Vagina (tissue), 2 donors: ENCODE measurements around the gene NFATC3. TPM values are rescaled to one million over a fixed set of nuclear protein-coding genes. Genes with fewer than 3 reads are reported as not detected.

Source experiments
- DNase-seq, 2 donors: peaks; one replicate each; pipeline ENCODE4 v3.0.0-alpha.2; 2017; ENCODE audit errors: extremely low spot score in 2 of 2
- H3K27ac ChIP-seq: fragments of 200-600 bp; sonication (generic); one replicate; pipeline ENCODE4 v1.5.1; 2019
- H3K27me3 ChIP-seq: fragments of 200-600 bp; sonication (generic); one replicate; pipeline ENCODE4 v1.5.1; 2019
- H3K36me3 ChIP-seq, 2 donors: fragments of 200-600 bp; sonication (generic); one replicate each; pipeline ENCODE4 v1.5.1; 2017 to 2019
- H3K4me1 ChIP-seq: fragments of 200-600 bp; sonication (generic); one replicate; pipeline ENCODE4 v1.5.1; 2019
- H3K4me3 ChIP-seq, 2 donors: fragments of 200-600 bp; sonication (generic); 1 replicate in 1 of 2; 2 replicates in 1 of 2; pipeline ENCODE4 v1.5.1; 2016 to 2019
- H3K9me3 ChIP-seq: fragments of 200-600 bp; sonication (generic); one replicate; pipeline ENCODE4 v1.5.1; 2019
- POLR2A ChIP-seq, 2 donors: fragments of 450-650 bp; IDR thresholded peaks; one replicate each; pipeline ENCODE4 v1.6.1; 2017; ENCODE audit warnings: antibody characterized with exemption in 2 of 2, mild to moderate bottlenecking in 2 of 2, moderate library complexity in 2 of 2
- POLR2AphosphoS5 ChIP-seq, 2 donors: sonication (generic); formaldehyde crosslinking; IDR thresholded peaks; one replicate each; pipeline ENCODE4 v1.9.0; 2017; ENCODE audit warnings: antibody characterized with exemption in 2 of 2, mild to moderate bottlenecking in 2 of 2, low read depth in 1 of 2; ENCODE audit not compliant: insufficient read depth in 1 of 2
- intact Hi-C: fragments of 100-400 bp; cut with DNase I; formaldehyde crosslinking; loops from one replicate; pipeline ENCODE4 v1.15.1; 2023
- total RNA-seq: library from RNA; depleted of rRNA; stranded (reverse); fragments of >200 nt; gene quantifications from one replicate; pipeline ENCODE4 v1.2.3, GENCODE V29; 2016
- TF ChIP-seq, protein P1 (sequence below), 3 experiments: fragments of 450-650 bp in 2 of 3; fragments of 200-600 bp in 1 of 3; sonication (generic) in 1 of 3; IDR thresholded peaks; one replicate each; pipeline ENCODE4 v1.5.1; 2017 to 2019; ENCODE audit warnings: antibody characterized with exemption in 3 of 3, mild to moderate bottlenecking in 2 of 3, moderate library complexity in 2 of 3

NFATC3 gene
- total RNA-seq, 1 donor from 2014 or later = 51.8 TPM

DNA sequence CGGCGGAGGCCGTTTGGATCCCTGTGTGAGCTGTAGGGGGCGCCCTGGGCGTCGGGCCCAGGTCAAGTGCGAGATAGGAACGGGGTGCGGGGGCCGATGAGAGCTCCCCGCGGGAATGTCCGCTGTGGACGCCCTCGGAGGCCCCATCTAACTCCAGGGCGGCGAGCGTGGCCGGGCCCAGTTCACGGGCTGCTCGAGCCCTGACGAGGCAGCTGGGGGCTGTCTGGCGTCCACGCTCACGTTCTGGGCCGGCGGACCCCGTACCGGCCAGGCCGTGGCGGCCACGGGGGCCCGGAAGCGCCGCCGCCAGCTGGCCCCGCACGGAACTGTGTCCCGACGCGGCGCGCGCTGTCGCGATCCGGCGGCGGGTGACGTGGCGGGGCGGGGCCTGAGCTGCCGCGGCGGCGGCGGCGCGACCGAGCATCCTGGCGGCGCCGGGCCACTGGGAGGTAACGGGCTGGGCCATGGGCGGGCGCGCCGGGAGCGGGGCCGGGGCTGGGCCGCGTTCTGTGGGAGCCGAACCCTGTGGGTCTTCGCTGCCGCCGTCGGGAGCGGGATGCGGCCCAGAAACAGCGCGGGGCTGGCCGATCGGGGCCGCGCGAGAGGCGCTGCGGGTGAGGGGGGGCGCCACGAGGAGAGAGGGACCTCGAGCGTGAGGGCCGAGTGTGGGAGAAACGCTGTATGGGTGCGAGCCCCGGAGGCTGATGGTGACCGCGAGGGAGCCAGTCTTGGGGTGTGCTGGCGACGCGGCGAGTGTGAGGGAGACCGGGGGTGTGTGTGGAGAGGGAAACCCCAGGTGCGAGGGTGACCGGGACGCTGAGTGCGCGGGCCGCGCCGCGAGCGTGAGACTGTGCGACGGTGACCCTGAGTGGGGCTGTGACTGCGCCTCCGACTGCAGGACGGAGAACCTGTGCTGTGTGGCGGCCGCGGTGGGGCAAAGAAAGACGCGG is 179.2 kb downstream of the NFATC3 start, which contains the start of gene SLC7A6:
Gene SLC7A6 (plus strand): TSS at position 399 of the 950 bp plus-strand sequence. CDS start 10,201 bp downstream, outside the sequence.
- TF ChIP-seq POLR2AphosphoS5 (IDR thresholded peaks at IDR 0.05; ENCODE audit: insufficient read depth in 1 of 2, low read depth in 1 of 2) (peak in 1 of 2 donors; percentile 45), POLR2A (IDR thresholded peaks at IDR 0.05) (peak in 1 of 2 donors; percentile 73)
- TF ChIP-seq, protein P1, sequence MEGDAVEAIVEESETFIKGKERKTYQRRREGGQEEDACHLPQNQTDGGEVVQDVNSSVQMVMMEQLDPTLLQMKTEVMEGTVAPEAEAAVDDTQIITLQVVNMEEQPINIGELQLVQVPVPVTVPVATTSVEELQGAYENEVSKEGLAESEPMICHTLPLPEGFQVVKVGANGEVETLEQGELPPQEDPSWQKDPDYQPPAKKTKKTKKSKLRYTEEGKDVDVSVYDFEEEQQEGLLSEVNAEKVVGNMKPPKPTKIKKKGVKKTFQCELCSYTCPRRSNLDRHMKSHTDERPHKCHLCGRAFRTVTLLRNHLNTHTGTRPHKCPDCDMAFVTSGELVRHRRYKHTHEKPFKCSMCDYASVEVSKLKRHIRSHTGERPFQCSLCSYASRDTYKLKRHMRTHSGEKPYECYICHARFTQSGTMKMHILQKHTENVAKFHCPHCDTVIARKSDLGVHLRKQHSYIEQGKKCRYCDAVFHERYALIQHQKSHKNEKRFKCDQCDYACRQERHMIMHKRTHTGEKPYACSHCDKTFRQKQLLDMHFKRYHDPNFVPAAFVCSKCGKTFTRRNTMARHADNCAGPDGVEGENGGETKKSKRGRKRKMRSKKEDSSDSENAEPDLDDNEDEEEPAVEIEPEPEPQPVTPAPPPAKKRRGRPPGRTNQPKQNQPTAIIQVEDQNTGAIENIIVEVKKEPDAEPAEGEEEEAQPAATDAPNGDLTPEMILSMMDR (IDR thresholded peaks at IDR 0.05) = peak; percentile 29 to 52 (median 48)
- Histone ChIP-seq H3K4me3 (peak within 1 kb of the TSS; percentile 71 to 93), H3K4me1 (peaks cover 50% of the 10 kb centered on the region), H3K27ac (peak within 1 kb of the TSS; percentile 99), H3K9me3 (no peaks in the 10 kb centered on the region), H3K27me3 (no peaks in the 10 kb centered on the region), H3K36me3 (peaks cover 0 to 8% of the 10 kb centered on the region in 2 donors)
- DNase-seq = no peak
- intact Hi-C loops = loop anchor here (5.0 kb wide), 2 partner anchors 48 to 63 kb away; partner anchors contain the start of genes PRMT7 and SLC7A6OS

DNA sequence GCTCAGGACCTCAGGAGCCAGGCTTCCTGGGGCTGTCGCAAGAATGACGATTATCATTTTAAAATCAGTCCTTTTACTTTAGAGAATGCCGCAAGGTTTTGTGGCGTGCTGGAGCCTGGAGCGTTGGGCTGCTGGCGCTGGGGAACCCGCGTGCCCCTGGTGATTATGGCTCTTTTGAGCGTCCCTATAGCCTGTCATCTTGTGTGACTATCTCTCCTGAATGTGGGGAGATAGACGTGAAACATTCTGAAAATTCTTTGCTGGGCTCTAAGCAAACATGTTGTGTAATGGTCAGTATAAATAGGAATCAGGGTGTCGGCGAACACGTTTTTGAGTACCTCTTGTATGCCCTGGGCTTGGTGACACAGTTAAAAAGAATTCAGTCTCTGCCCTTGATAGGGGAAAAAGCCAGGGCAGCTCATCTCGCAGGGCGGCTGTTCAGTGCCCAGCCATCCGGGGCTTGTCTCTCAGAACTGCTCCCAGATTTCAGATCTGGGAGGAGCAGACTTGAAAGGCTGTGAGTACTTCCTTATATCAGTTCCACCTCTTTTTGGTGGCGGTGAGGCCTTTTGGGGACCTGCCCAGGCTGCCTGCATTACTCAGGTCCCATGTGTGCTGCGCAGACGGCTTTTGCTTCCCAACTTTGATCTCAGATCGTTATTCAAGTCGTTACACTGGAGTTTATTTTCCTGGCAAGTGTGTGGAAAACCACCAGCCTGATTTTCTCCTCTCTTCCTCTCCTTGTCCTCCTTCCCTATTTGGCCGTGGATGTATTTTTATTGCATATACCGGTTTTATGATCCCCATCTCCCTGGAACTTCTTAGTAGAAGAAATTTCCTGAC is 180.1 kb downstream of the NFATC3 start:
- H3K36me3 ChIP-seq = no peaks in the 10 kb centered on the region
- peaks cover 50% of the 10 kb centered on the region for H3K4me1 ChIP-seq
- no peaks in the 10 kb centered on the region for H3K9me3 ChIP-seq
- H3K4me3 ChIP-seq = peak overlapping the region; percentile 71 to 93
- H3K27ac ChIP-seq = peak overlapping the region; percentile 99
- peak in 1 of 2 donors; percentile 34 for TF ChIP-seq POLR2A (IDR thresholded peaks at IDR 0.05)
- TF ChIP-seq, protein P1 (IDR thresholded peaks at IDR 0.05) = no peak
- TF ChIP-seq POLR2AphosphoS5 (IDR thresholded peaks at IDR 0.05; ENCODE audit: insufficient read depth in 1 of 2, low read depth in 1 of 2) = peak in 1 of 2 donors; percentile 65
- no peaks in the 10 kb centered on the region for H3K27me3 ChIP-seq
- DNase-seq = peak in 1 of 2 donors; percentile 94
- intact Hi-C loops = no loop called here

DNA sequence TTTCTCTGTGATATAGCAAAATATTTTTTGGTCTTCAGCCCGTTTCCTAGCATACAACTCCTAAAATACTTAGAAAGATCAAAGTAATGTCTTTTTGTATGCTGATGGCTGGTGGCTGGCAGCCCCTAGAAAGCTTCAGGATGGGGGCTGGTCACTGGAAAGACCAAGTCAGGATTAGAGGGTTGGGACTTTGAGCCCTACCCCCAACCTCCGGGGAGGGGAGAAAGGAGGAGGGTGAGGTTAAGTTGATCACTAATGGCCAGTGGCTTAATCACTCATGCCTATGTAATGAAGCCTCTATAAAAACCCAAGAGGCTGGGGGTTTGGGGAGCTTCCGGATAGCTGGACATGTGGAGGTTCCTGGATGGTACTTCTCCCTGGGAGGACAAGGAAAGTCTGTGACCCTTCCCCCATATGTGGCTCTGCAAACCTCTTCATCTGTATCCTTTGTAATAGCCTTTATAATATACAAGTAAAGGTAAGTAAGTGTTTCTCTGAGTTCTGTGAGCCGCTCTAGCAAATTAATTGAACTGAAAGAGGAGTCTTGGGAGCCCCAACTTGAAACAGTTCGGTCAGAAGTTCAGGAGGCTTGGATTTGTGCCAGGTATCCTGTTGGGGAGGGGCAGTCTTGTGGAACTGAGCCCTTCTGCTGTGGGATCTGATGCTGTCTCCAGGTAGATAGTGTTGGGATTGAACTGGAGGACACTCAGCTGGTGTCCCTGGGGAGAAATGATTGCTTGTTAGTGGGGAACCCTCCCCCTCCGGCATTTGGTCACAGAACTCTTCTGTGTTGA is 182.6 kb downstream of the NFATC3 start:
- intact Hi-C loops = no loop called here
- Histone ChIP-seq H3K4me3 (no peak overlapping the region), H3K27ac (no peak overlapping the region), H3K4me1 (peaks cover 57% of the 10 kb centered on the region), H3K36me3 (no peaks in the 10 kb centered on the region), H3K27me3 (no peaks in the 10 kb centered on the region), H3K9me3 (no peaks in the 10 kb centered on the region)
- TF ChIP-seq, protein P1 (IDR thresholded peaks at IDR 0.05) = no peak
- no peak for DNase-seq

DNA sequence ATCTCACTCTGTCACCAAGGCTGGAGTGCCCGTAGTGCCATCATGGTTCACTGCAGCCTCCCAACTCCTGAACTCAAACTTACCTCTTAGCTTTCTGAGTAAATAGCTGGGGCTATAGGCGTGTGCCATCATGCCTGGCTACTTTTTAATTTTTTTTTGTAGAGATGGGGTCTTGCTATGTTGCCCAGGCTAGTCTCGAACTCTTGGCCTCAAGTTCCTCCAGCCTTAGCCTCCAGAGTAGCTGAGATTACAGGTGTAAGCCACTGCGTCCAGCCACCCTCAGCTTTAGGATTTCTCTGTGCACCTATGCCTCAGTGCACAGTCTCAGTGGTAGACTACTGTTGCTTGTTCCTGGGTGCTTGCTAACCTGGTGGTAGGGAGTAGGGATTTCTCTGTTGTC is 184.6 kb downstream of the NFATC3 start:
- no peaks in the 10 kb centered on the region for H3K9me3 ChIP-seq
- no peak for DNase-seq
- TF ChIP-seq POLR2A (IDR thresholded peaks at IDR 0.05) (no peak), POLR2AphosphoS5 (IDR thresholded peaks at IDR 0.05; ENCODE audit: insufficient read depth in 1 of 2, low read depth in 1 of 2) (no peak)
- TF ChIP-seq, protein P1 (IDR thresholded peaks at IDR 0.05) = no peak
- no peak overlapping the region for H3K27ac ChIP-seq
- H3K36me3 ChIP-seq = peaks cover 0 to 5% of the 10 kb centered on the region in 2 donors
- intact Hi-C loops = no loop called here
- peaks cover 53% of the 10 kb centered on the region for H3K4me1 ChIP-seq
- H3K27me3 ChIP-seq = no peaks in the 10 kb centered on the region
- no peak overlapping the region for H3K4me3 ChIP-seq
